Fibroblast of upper back skin (primary cell): ENCODE results near the gene SLC8A1.

Experiments
- DNase-seq: peaks from one replicate; pipeline ENCODE4 v3.0.0-alpha.2; 2013

SLC8A1 gene

DNA sequence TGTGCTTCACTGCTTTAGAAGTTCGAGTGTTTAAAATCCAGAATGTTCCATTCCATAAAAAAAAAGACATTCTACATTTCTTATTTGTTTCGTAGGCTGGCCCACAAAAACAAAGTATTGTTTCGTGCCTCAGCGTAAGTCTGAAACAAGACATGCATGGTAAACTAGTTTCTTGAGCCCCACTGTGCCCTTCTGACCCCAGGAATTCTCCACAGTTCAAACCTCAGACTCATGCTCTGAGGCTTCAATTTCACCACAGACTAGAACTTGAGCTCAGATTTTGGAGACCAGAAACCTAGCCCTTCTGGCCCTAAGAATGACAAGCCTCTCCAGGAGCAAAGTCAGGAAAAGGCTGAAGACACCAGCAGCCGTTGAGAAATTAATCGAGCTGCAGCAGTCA lies 151.5 kb downstream of the SLC8A1 start:
- DNase-seq = no peak

DNA sequence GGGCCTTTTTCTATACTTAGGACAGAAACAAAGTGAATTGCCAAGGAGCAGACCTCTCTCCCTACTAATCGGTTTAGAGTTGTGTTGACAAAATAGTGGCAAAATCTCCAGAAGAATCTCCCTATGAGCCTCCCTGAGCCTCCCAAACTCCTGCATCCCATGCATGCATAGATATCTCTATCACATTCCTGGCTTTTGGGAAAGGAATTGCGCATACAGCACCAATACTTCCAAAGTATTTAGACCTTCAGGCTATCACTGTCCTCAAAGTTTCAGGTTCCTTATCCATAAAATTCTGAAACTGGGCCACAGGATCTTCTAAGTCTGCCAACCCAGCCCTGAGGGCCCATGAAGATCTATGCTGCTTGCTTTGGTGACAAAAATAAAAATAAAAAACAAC lies 152.1 kb downstream of the SLC8A1 start:
- DNase-seq = no peak

DNA sequence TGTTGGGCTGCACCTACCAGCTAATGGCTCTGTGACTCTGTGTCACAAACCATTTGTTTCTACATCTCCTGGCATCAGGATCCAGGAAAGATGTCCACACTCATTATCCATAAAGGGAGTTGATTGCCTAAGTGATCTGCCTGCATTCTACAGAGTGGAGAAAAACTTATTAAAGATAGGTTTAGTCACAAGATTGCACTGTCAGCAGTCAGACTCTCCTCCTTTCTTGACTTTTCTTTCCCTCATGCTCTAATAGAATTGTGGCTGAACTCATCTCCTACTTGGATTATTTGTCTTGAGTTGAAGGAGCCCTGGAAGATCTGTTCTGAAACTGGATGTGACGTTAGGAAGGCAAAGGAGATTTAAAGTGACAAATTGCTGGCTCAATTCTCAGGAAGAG lies 152.7 kb downstream of the SLC8A1 start:
- DNase-seq = no peak

DNA sequence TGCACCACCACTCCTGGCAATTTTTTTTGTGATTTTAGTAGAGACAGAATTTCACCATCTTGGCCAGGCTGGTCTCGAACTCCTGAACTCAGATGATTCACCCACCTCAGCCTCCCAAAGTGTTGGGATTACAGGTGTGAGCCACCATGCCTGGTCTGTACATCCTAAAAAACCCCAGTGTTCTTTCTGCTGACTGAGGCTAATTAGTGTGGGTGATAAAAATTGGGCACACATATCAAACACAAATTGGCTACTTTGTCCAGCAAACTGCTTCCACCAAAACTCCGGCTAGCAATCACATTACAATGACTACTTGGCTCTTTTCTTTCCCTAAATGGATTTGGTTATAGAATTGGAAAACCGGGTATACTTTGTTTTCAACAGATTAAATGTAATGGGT lies 153.9 kb downstream of the SLC8A1 start:
- DNase-seq = no peak

DNA sequence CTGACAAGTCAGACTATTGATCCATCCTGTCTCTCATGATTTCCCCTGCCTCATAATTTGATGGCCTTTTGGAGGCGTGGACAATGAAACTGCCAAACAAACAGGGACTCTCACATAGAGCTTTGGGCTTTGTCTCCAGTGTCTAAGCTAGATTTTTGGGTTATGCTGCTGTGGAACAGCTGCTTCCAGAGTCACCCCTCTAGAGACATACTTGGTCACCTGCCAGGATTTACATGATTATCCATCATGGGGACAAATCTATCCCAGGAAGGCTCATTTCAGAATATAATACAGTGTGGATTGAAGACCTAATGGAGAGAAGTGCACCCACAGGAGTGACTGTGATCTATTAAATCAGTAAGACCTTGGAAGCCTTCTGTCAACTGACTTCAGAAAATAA lies 159.6 kb downstream of the SLC8A1 start:
- no peak for DNase-seq

DNA sequence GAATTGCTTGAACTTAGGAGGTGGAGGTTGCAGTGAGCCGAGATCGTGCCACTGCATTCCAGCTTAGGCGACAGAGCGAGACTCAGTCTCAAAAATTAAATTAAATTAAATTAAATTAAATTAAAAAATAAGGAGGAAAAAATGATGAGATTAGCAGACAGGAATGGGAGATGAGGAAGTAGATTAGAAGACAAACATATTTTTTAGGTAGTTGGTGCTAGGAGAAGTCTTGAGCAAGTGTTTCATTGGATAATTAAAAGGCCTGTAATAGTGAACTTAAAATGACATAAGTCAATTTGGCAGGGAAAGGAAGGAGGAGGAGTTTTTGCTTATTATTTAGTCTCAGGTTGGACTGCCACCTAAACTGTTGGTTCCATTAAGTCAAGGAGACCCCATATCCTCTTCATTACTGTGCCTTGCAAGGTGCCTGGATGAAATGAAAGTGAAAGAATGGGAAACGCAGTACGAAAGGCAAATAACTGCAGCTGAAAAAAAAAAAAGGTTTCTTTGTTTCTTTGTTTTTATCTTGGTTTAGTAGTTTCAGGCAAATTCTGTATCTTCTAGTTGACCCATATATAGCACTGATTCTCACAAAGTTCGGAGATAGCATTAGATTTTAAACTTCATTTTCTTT lies 162.0 kb downstream of the SLC8A1 start:
- DNase-seq = no peak

DNA sequence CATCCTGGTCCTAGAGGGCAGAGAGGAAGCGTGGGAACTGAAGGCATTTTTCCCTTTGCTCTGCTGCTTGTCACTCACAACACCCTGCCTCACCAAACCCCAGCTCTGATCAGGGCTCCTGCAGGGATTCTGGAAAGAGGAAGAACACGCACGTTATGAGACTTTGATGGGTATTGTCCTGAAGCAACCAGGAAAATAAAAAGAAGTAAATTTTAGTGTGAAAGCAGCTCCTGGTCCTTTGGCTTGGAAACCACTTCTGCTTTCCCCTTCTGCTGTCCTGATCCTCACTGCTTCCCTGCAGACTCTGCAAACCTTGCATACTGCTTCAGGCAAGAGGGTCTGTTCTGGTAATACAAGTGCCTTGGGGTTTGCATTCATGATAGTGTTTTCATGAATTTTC lies 164.1 kb downstream of the SLC8A1 start:
- no peak for DNase-seq

DNA sequence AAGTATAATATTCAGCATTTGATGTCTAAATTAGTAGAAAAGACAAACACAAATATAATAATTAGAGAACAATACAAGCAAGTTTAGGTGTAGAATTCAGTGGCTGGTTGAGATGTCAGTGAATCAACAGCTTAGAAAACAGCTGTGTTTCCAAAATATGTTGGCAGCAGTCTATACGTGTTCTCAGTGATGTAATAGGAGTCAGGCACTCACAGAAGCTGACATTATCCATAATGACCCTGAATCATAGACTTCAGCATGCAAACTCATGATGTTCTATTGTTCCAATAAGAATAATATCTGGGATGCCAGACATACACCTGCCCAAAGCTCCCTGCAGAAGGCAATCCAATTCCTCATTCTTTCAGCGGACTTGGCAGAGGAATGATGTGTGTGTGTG lies 164.7 kb downstream of the SLC8A1 start:
- DNase-seq = peak; percentile 49

DNA sequence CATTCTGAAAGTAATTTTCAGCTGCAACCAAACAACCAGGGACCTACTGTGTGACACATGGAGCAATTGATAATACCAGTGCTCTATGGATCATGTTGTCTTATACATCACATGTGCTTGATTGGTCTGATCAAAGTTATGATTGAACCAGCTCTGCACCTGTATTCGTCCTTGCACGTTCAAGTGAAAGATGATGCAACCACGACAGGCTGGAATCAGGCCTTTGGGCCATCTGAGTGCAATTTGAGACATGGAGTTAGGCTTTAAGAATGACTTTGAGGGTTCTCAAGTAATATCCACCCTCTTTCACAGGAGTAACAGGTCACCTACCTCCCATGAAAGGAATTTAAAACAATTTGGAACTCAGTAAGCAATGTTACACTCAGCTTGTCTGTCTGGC lies 165.2 kb downstream of the SLC8A1 start:
- DNase-seq = no peak

DNA sequence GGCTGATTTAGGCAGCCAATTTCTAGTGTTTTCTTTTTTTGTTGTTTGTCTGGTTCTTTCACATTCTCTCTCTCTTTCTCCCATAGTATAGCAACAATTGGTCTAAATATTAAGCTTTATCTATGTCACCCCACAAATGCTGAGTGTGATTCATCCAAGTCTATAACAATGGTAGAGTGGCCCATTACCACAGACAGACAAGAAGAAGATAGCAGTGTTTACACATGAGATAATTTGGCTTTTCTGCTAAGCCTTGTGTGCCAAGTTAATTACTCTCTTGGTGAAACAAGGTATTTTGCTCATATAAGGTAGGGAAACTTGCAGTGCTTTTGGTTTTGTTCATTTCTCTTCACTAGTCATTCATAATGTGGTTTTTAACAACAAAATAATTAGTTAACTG lies 166.5 kb downstream of the SLC8A1 start:
- no peak for DNase-seq

DNA sequence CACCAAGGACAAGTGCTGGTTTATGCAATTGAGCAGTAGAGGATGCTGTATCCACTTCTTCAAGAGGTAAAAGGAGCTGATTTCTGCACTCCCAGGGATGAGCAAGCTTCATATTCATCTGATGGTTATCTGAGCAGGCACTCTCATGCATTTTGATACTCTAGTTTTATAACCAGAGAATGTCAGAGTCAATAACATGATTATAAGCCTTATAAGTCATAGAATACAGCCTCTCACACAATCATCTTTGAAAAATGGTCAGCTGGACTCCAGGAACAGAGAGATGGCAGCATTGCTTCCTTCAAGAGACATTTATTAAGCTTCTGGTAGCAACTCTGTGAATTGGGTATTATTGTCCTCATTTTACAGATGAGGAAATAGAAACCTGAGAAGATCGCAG lies 167.1 kb downstream of the SLC8A1 start:
- DNase-seq = peak; percentile 29

DNA sequence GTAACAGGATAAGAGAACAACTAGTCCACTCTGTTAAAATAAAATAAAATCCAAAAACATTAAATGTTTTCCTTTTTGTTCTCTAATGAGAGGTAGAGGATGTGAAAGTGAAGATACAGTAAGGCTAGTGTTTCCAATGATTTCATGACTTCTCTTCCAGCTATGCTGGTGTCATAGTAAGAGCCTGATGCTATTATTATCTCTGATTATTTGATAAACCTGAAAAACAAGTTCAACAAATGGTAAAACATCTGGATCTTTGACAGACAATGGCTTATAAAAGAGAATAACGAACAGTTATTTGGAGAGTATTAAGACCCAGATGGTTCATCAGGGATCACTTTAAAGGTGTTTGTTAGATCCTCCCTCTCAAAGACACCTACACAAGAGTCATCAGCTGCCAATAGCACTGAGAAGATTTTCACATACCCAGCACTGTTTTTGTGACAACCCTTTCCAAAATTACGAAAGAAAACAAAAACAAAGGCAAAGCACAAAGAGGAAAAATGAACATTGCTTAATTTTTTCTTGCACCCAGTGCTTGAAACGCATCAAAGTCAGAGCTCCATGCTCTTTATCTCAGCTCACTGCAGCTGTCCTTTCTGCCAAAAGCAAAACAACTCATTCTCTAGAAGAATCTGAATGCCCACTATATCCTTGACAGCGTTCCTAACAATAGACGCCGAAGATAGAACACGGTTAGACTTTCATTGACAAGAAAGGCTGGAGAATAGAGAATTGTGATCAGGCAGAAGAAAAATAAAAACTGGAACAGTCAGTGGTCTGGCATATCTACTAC lies 168.6 kb downstream of the SLC8A1 start:
- DNase-seq = peak; percentile 9

DNA sequence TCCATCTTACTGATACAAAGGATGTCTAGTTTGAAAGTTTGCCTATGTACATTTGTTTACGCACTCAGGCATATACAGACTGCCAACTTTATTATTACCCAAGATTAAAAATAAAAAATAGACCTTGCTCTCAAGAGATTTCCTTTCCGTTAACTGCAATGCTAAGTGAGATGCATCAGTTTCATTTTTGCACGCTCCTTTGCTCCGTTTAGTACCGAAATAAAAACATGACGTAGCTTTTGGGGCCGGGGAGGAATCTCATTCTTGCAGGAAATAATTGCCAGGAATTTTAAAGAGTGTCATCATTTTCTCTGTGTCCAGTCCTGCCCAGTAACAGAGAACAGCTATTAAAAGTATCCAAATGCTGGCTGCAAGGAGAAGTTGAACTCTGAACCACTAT lies 169.5 kb downstream of the SLC8A1 start:
- peak; percentile 65 for DNase-seq

DNA sequence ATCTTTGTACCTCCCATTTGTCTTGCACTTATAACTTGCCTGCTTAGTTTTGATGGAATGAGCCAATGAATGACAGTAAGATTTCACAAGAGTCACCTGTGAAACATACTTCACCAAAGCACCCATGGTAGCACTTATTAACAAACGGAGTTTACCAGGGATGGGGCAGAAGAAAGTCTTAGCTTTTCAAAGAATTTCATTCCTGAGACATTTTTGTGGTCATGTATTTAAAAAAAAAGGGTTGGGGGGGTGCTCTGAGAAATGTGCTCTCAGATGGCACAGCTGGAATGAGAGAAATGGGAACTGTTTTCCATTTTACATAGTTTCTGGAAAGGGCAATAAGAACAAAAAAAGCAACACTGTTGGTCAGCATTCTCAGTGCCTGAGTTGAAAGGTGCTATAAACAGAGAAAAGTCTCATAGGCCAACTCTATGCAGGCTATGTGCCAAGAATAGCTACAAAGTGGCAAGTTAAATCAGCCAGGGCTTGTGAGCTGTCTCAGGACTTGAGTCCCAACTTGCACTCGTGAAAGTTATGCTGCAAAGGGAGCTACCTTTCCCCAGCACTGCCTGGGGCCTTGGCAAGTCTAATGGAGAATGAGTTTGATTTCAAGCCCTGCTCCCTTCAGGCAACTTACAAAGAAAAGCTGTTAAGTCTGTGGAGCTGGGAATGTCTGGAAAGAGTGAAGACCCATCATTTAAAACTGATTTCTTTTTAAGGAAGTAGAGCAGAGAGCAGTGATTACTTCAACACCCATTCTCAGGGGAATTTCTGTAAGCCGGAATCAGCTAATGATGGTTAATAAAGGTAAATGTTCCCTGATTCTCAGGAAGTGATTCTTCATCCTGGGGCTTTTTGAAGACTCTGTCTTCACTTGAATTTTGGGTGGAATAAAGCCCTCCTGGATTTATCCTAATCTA lies 170.6 kb downstream of the SLC8A1 start:
- peak; percentile 81 for DNase-seq

DNA sequence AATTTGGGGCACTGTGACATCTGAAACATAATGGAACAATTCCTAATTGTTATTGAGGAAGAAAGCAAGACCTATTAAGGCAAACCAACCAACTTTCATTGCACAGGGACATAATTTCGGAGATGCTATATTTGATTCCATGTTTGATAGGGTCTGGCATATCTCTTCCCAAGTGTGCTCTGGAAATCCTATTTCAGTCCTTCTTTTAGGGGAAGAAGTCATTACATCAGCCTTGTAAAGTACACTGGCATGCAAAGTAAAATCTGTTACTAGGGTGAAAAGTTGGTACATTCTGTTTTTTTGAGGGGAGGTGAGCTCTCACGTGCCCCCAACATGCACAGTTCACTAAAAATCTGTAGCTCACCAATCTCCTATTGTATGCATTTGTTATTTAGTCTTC lies 172.4 kb downstream of the SLC8A1 start:
- DNase-seq = no peak

DNA sequence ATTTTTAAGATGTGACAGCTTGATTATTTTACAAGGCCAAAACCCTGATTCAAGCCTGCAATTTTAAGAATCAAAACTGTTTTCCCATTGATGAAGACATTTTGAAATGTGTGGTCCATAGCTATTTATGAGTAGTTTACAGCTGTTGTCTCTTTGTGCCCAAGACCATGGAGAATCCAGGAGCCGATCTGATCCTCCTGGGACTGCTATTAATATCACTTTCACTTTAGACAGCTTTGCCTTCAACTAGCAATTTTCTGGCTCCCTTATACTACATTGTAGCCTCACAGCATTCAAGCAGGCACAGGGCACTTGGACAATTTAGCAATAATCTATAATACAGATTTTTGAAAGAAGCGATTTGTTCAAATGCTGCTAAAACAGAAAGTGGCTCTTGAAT lies 172.9 kb downstream of the SLC8A1 start:
- DNase-seq = peak; percentile 45

DNA sequence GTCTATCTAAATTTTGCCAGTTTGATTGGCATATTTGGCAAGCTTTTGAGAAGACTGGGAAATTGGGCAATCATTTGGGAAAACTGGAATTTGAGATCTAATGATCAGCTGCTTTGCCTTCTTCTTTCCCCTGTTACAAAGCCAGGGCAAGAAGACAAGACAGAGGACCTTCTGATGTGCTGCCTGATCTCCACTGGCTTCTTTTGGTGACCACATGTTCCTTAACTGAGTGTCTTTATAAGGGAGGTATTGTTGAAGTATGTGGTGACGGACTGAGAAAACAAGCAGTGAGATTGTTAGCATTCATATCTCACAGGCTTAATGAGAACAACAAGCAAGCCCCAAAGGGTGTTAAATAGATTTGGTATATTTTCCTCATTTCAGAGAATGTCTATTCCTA lies 175.8 kb downstream of the SLC8A1 start:
- DNase-seq = no peak

DNA sequence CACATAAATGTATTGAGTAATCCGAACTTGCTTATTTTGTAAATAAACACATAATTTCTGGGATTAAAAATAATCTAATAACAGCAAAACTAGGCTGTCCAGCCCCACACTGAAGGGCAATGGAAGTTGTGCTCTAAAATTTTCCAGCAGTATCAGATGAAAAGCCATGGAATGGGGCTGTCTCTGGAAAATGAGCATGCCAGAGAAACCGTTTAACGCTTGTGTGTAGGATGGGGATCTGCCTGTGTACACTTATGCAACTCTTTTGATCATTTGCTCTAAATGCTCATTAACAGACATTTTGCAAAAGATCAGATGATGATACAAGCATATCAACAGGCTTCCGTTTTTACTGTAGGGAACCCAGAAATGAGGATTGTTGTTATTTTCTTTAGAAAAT lies 177.6 kb downstream of the SLC8A1 start:
- DNase-seq = no peak

DNA sequence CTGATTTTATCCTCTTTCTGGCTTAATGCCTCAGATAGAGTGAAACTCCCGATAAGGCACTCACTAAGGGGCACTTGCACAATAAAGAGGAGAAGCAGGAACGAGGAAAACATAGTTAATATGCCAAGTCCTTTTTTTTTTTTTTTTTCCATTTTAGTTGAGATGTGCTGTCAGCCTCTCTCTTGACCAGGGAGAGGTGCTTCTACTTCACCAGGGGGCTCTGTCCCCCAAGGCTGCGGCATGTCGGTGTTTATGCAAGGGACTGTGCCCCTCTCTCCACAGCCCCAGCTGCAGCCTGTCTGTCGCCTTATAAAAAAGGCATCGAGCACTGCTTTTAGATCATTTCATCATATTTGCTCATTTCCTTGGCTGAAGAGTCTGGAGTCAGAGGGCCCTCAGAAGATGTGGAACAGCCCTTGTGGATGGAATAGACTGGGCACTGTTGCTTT lies 178.1 kb downstream of the SLC8A1 start:
- no peak for DNase-seq

DNA sequence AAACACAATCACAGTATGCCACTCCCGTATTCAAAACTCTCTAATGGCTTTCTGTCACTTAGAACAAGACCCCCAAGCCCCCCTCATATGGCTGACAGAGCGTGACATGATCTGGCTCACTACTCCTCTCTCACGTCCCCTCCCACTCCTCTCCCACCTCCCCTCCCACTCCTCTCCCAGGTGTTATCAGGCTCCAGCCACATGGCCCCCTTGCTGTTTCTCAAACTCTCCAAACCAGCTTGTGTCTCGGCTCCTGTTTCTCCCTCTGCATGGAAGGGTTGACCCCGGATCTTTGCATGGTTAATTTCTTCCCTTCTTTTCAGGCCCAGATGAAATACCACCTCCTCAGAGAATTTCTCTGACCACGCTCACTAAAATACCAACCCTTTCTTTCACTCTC lies 180.8 kb downstream of the SLC8A1 start:
- DNase-seq = no peak

DNA sequence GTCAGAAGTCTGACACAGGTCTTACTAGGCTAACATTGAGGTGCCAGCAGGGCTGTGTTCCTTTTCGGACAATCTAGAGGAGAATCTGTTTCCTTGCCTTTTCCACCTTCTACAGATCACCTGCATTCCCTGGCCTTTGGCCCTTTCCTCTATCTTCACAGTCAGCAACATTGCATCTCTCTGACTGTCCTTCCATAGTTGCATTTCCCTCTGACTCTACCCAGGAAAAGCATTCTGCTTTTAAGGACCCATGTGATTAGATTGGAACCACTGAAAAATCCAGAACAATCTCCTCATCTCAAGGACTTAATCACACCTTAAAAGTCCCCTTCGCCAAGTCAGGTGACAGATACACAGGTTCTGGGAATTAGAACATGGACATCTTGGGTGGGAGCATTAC lies 181.5 kb downstream of the SLC8A1 start:
- no peak for DNase-seq

DNA sequence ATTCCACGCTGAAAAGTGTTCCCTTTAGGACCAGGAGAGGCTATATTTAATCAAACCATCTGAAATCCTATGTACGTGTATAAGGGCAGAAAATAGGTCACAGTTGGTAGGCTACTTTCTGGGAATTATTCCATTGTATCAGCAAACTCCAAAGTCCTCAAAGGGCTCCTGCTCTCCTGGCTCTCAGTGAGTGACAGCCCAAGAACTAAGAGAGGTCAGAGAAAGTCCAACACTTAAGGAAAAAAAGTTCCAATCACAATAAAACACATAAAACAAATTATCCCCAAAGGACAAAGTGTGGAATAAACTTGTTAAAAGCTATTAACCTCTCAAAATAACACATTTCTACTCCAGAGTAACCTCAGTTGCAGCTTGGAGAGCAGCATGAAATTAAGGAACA lies 183.3 kb downstream of the SLC8A1 start:
- DNase-seq = no peak

DNA sequence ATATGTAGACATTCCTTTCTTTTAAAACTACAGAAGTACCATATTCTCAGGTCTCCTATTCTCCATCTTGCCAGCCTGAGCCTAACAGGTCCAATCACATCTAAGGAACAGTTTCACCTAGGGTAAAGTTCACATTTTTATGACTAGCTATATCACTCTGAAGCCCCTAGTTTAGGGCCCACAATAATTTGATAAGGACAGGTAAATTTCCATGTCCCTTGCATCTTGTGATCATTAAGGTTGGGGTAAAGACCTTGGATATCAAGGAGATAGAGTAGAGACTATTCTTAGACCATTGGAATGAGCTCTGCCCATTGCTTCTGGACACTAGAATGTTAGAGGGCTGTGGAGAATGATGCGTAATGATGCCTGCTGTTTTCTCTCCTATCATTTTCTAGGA lies 185.7 kb downstream of the SLC8A1 start:
- DNase-seq = no peak

DNA sequence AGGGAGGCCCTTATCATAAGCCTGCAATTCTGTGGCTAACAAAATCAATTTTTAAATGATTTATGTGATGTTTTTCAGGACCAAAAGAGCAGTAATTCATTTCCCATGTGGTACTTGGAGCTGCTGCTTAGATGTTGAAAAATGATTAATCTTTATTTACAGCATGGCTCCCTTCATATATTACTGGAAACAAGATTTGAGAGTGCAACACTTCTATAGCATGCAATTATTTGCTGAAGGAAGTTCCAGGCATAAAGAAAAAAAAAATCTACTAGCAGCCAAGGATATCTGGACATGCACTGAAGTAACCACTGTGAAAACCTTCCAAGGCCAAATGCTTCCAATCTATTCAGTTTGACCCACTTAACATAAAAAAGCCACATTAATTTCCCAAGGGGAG lies 186.3 kb downstream of the SLC8A1 start:
- peak; percentile 54 for DNase-seq
